Heart left ventricle (tissue), 16 donors: Measurements from ENCODE around the gene SPATA1. TPM values are rescaled to one million over a fixed set of nuclear protein-coding genes. Genes with fewer than 3 reads are reported as not detected.

Experiments used
- ATAC-seq, 4 donors: fragments of 200-7000 bp; cut with Tn5 transposase; one replicate each; pipeline ENCODE4 v1.9.1; 2020 to 2022; ENCODE audit warnings: moderate library complexity in 4 of 4, mild to moderate bottlenecking in 3 of 4, moderate number of reproducible peaks in 1 of 4
- DNase-seq, 5 donors: peaks; one replicate each; pipeline ENCODE4 v3.0.0-alpha.2; 2020
- H3K27ac ChIP-seq, 12 donors: fragments of 200-600 bp; sonication (generic) in 4 of 12; one replicate each; pipeline versions ENCODE4 v1.5.0 to v1.8.0; 2016 to 2022; ENCODE audit warnings: mild to moderate bottlenecking in 2 of 12
- H3K27me3 ChIP-seq, 9 donors: fragments of 200-600 bp; sonication (generic) in 2 of 9; one replicate each; pipeline versions ENCODE4 v1.5.1 to v1.8.0; 2016 to 2022; ENCODE audit warnings: mild to moderate bottlenecking in 3 of 9
- H3K36me3 ChIP-seq, 9 donors: fragments of 200-600 bp; sonication (generic) in 2 of 9; one replicate each; pipeline versions ENCODE4 v1.5.0 to v1.8.0; 2018 to 2022; ENCODE audit warnings: mild to moderate bottlenecking in 2 of 9
- H3K4me1 ChIP-seq, 12 donors: fragments of 200-600 bp; sonication (generic) in 4 of 12; one replicate each; pipeline versions ENCODE4 v1.5.0 to v1.8.0; 2016 to 2022; ENCODE audit warnings: mild to moderate bottlenecking in 3 of 12
- H3K4me3 ChIP-seq, 12 donors: fragments of 200-600 bp; sonication (generic) in 4 of 12; one replicate each; pipeline versions ENCODE4 v1.5.0 to v1.8.0; 2017 to 2022; ENCODE audit warnings: mild to moderate bottlenecking in 9 of 12, moderate library complexity in 4 of 12
- H3K9me3 ChIP-seq, 12 donors: fragments of 200-600 bp; sonication (generic) in 4 of 12; one replicate each; pipeline versions ENCODE4 v1.5.0 to v1.8.0; 2016 to 2022; ENCODE audit warnings: mild to moderate bottlenecking in 1 of 12
- CTCF ChIP-seq, 12 donors: fragments of 200-600 bp; sonication (generic) in 4 of 12; IDR thresholded peaks; one replicate each; pipeline versions ENCODE4 v1.5.0 to v1.8.0; 2018 to 2022; ENCODE audit warnings: antibody characterized with exemption in 12 of 12, mild to moderate bottlenecking in 5 of 12
- POLR2A ChIP-seq, 2 donors: fragments of 450-650 bp; IDR thresholded peaks; one replicate each; pipeline ENCODE4 v1.6.1; 2017; ENCODE audit warnings: antibody characterized with exemption in 2 of 2, mild to moderate bottlenecking in 2 of 2, moderate library complexity in 2 of 2
- WGBS, 4 donors: extraction: QIAGEN DNeasy Blood & Tissue Kit in 2 of 4; methylation state at CpG; one replicate each; pipeline versions ENCODE4 v1.1.5 to v1.1.7; 2013 to 2018; 5-methylcytosine and 5-hydroxymethylcytosine counted together
- intact Hi-C, 10 donors: fragments of 100-400 bp; cut with DNase I; formaldehyde crosslinking; loops; one replicate each; pipeline versions ENCODE4 v1.11.1 to v1.14.2; 2022
- polyA plus RNA-seq, 2 donors: library from polyadenylated mRNA; stranded (reverse); fragments of 200-250 nt; gene quantifications; one replicate each; pipeline ENCODE4 v1.2.3, GENCODE V29; 2013
- total RNA-seq, 9 donors: library from RNA; depleted of rRNA in 2 of 9; stranded (reverse); fragments of >200 nt in 2 of 9; fragmentation: NEBNext Ultra II Directional in 3 of 9; extraction: Animal tissue kit (Norgen Biotek cat#: 25700) in 3 of 9; gene quantifications; one replicate each; pipeline versions ENCODE4 v1.1.0 to v1.2.4, GENCODE V29; 2016 to 2023
- donor health status: ischemic (EF 13 %, LVEDD 7.1; RV severe dilation, severe dysfunction).
- donor health status: healthy with polysubstance abuse.
- donor health status: DM: no; HTN: yes; CAD: no.
- donor health status: DM: no; HTN: no; CAD: no.
- donor health status: ischemic (EF 25% LVEDD 6.9; RV normal size, moderate dysfunction).
- donor health status: ischemic (EF 25% LVEDD 5.7; RV mildly dilated, moderate dysfunction).
- donor health status: healthy.
- donor health status: DM: yes; HTN: yes; CAD: no.
- donor health status: ischemic (EF 35%, LVEDD 5.7; RV mildly dilated, moderate dysfunction).
- donor health status: nonischemic (EF 11% LVEDD 7.7; RV severe dilation, severe dysfunction).
- donor health status: DM: yes; HTN: yes; CAD: no.
- donor health status: PGD.
- donor health status: ischemic (EF 29% LVEDD 5.4; RV normal size, mild dysfunction).
- donor health status: nonischemic (EF 23%, LVEDD 6.1; RV moderate dilation, normal function).

The SPATA1 gene
- total and polyA plus RNA-seq, 11 donors = 0.19 to 2.0 (median 1.2) TPM; not detected in 2

GRCh38 chr1:84582802-84583587 lies 76.8 kb downstream of the SPATA1 start:
- H3K4me3 ChIP-seq = peak overlapping the region in 2 of 12 donors; percentile 16 to 28
- H3K9me3 ChIP-seq = no peaks in the 10 kb centered on the region
- H3K27me3 ChIP-seq = no peaks in the 10 kb centered on the region
- TF ChIP-seq POLR2A (IDR thresholded peaks at IDR 0.05) (no peak), CTCF (IDR thresholded peaks at IDR 0.05) (no peak)
- WGBS, 4 donors = 62 to 71% (median 69%) methylated on average over 6 to 7 of the region's 7 CpGs
- DNase-seq = no peak
- ATAC-seq = peak in 2 of 4 donors; percentile 13 to 72
- peak overlapping the region; percentile 7 to 73 (median 53) for H3K27ac ChIP-seq
- intact Hi-C loops = loop anchor here in 2 of 10 donors (10.0 kb wide), 2 partner anchors 62 to 128 kb away; no protein-coding TSS in a partner anchor
- no peaks in the 10 kb centered on the region for H3K36me3 ChIP-seq
- H3K4me1 ChIP-seq = peaks cover 0 to 18% (median 10%) of the 10 kb centered on the region in 12 donors

GRCh38 chr1:84583648-84584047 lies 77.5 kb downstream of the SPATA1 start:
- Histone ChIP-seq H3K27me3 (no peaks in the 10 kb centered on the region), H3K4me1 (peaks cover 0 to 18% (median 10%) of the 10 kb centered on the region in 12 donors), H3K9me3 (no peaks in the 10 kb centered on the region), H3K36me3 (no peaks in the 10 kb centered on the region), H3K4me3 (peak overlapping the region in 2 of 12 donors; percentile 16 to 28), H3K27ac (peak overlapping the region; percentile 7 to 73 (median 53))
- peak in 2 of 4 donors; percentile 36 to 43 for ATAC-seq
- DNase-seq = peak in 1 of 5 donors; percentile 39
- TF ChIP-seq POLR2A (IDR thresholded peaks at IDR 0.05) = no peak
- no peak for TF ChIP-seq CTCF (IDR thresholded peaks at IDR 0.05)
- WGBS, 4 donors = 43 to 59% (median 50%) methylated on average over 10 of the region's 10 CpGs
- intact Hi-C loops = loop anchor here in 2 of 10 donors (10.0 kb wide), 2 partner anchors 61 to 129 kb away; no protein-coding TSS in a partner anchor

GRCh38 chr1:84584126-84584525 lies 77.9 kb downstream of the SPATA1 start:
- no peaks in the 10 kb centered on the region for H3K9me3 ChIP-seq
- no peak overlapping the region for H3K4me3 ChIP-seq
- DNase-seq (no peak), ATAC-seq (no peak)
- TF ChIP-seq POLR2A (IDR thresholded peaks at IDR 0.05) = no peak
- no peak for TF ChIP-seq CTCF (IDR thresholded peaks at IDR 0.05)
- H3K27ac ChIP-seq = peak overlapping the region in 7 of 12 donors; percentile 17 to 73 (median 54)
- 58 to 74% (median 68%) methylated on average over 2 of the region's 2 CpGs for WGBS, 4 donors
- H3K36me3 ChIP-seq = no peaks in the 10 kb centered on the region
- H3K4me1 ChIP-seq = peaks cover 0 to 18% (median 10%) of the 10 kb centered on the region in 12 donors
- intact Hi-C loops = loop anchor here in 2 of 10 donors (10.0 kb wide), 2 partner anchors 61 to 129 kb away; no protein-coding TSS in a partner anchor
- H3K27me3 ChIP-seq = no peaks in the 10 kb centered on the region

GRCh38 chr1:84585803-84586202 lies 79.6 kb downstream of the SPATA1 start:
- H3K4me3 ChIP-seq = no peak overlapping the region
- no peak for ATAC-seq
- H3K4me1 ChIP-seq = peaks cover 0 to 18% (median 10%) of the 10 kb centered on the region in 12 donors
- H3K9me3 ChIP-seq = no peaks in the 10 kb centered on the region
- H3K27me3 ChIP-seq = no peaks in the 10 kb centered on the region
- no peaks in the 10 kb centered on the region for H3K36me3 ChIP-seq
- DNase-seq = no peak
- H3K27ac ChIP-seq = no peak overlapping the region
- no peak for TF ChIP-seq CTCF (IDR thresholded peaks at IDR 0.05)
- TF ChIP-seq POLR2A (IDR thresholded peaks at IDR 0.05) = no peak
- intact Hi-C loops = loop anchor here in 2 of 10 donors (10.0 kb wide), 2 partner anchors 59 to 131 kb away; no protein-coding TSS in a partner anchor
- 29 to 98% (median 52%) methylated on average over 1 of the region's 1 CpG for WGBS, 4 donors
